Liver (tissue), 9 donors: ENCODE measurements around the gene SGCD. TPM values are rescaled to one million over a fixed set of nuclear protein-coding genes. Genes with fewer than 3 reads are reported as not detected.

Experiments used
- DNase-seq: peaks from one replicate; pipeline ENCODE4 v3.0.0-alpha.2; 2017; ENCODE audit warnings: low spot score
- H3K27ac ChIP-seq, 2 donors: one replicate each; pipeline ENCODE4 v1.7.0; 2013; ENCODE audit warnings: inconsistent platforms in 2 of 2, low read length in 2 of 2, control low read depth in 1 of 2, low read depth in 1 of 2, mild to moderate bottlenecking in 1 of 2
- H3K27me3 ChIP-seq, 4 donors: one replicate each; pipeline versions ENCODE4 v1.6.1 to v1.7.0; 2013; ENCODE audit warnings: low read length in 3 of 4, inconsistent platforms in 1 of 4, mild to moderate bottlenecking in 1 of 4, moderate library complexity in 1 of 4; ENCODE audit not compliant: control insufficient read depth in 4 of 4, insufficient read depth in 4 of 4
- H3K36me3 ChIP-seq, 4 donors: one replicate each; pipeline versions ENCODE4 v1.6.1 to v1.7.0; 2013; ENCODE audit warnings: low read length in 3 of 4, mild to moderate bottlenecking in 3 of 4, low read depth in 1 of 4, moderate library complexity in 1 of 4; ENCODE audit not compliant: control insufficient read depth in 4 of 4, insufficient read depth in 3 of 4
- H3K4me1 ChIP-seq, 4 donors: one replicate each; pipeline versions ENCODE4 v1.6.1 to v1.7.0; 2013; ENCODE audit warnings: low read length in 3 of 4, mild to moderate bottlenecking in 3 of 4, moderate library complexity in 1 of 4; ENCODE audit not compliant: control insufficient read depth in 4 of 4, insufficient read depth in 4 of 4
- H3K4me3 ChIP-seq, 3 donors: one replicate each; pipeline versions ENCODE4 v1.6.1 to v1.7.0; 2013; ENCODE audit warnings: low read length in 3 of 3, control low read depth in 1 of 3, low read depth in 1 of 3, mild to moderate bottlenecking in 1 of 3
- H3K9ac ChIP-seq, 2 donors: one replicate each; pipeline ENCODE4 v1.7.0; 2013; ENCODE audit warnings: low read length in 2 of 2, mild to moderate bottlenecking in 2 of 2, moderate library complexity in 2 of 2, control low read depth in 1 of 2, low read depth in 1 of 2
- H3K9me3 ChIP-seq, 4 donors: one replicate each; pipeline versions ENCODE4 v1.6.1 to v1.7.0; 2013; ENCODE audit warnings: low read length in 3 of 4; ENCODE audit not compliant: control insufficient read depth in 4 of 4
- ATF3 ChIP-seq: IDR thresholded peaks from 2 replicates; pipeline ENCODE4 v1.6.1; 2016; ENCODE audit warnings: antibody characterized with exemption
- CTCF ChIP-seq: fragments of 150-350 bp; IDR thresholded peaks from 2 replicates; pipeline ENCODE4 v1.5.1; 2017; ENCODE audit warnings: improper control_type of control experiment, low read depth, low read length; ENCODE audit not compliant: missing input control
- EGR1 ChIP-seq, 2 donors: IDR thresholded peaks; 2 replicates each; pipeline ENCODE4 v1.6.1; 2016 to 2018; ENCODE audit warnings: antibody characterized with exemption in 2 of 2, low read depth in 2 of 2
- FOXA1 ChIP-seq: IDR thresholded peaks from 2 replicates; pipeline ENCODE4 v1.6.1; 2016; ENCODE audit warnings: antibody characterized with exemption
- FOXA2 ChIP-seq: IDR thresholded peaks from 2 replicates; pipeline ENCODE4 v1.6.1; 2016; ENCODE audit warnings: antibody characterized with exemption
- GABPA ChIP-seq, 2 donors: IDR thresholded peaks in 1 of 2; conservative IDR thresholded peaks in 1 of 2; 2 replicates each; pipeline ENCODE4 v1.6.1; 2016; ENCODE audit warnings: antibody characterized with exemption in 2 of 2, mild to moderate bottlenecking in 1 of 2, moderate library complexity in 1 of 2
- HNF4A ChIP-seq, 2 donors: conservative IDR thresholded peaks; 2 replicates each; pipeline ENCODE4 v1.6.1; 2016; ENCODE audit warnings: antibody characterized with exemption in 2 of 2, mild to moderate bottlenecking in 2 of 2
- HNF4G ChIP-seq: IDR thresholded peaks from 2 replicates; pipeline ENCODE4 v1.6.1; 2016; ENCODE audit warnings: antibody characterized with exemption
- JUND ChIP-seq, 2 donors: IDR thresholded peaks; 2 replicates each; pipeline ENCODE4 v1.6.1; 2016; ENCODE audit warnings: antibody characterized with exemption in 2 of 2
- MAX ChIP-seq: IDR thresholded peaks from 2 replicates; pipeline ENCODE4 v1.6.1; 2016; ENCODE audit warnings: antibody characterized with exemption
- NR2F2 ChIP-seq: IDR thresholded peaks from 2 replicates; pipeline ENCODE4 v1.6.1; 2016; ENCODE audit warnings: antibody characterized with exemption
- RAD21 ChIP-seq, 2 donors: IDR thresholded peaks; 2 replicates each; pipeline ENCODE4 v1.6.1; 2016; ENCODE audit warnings: antibody characterized with exemption in 2 of 2, mild to moderate bottlenecking in 2 of 2
- REST ChIP-seq: IDR thresholded peaks from 2 replicates; pipeline ENCODE4 v1.6.1; 2016; ENCODE audit warnings: antibody characterized with exemption, mild to moderate bottlenecking
- RXRA ChIP-seq, 2 donors: IDR thresholded peaks; 2 replicates each; pipeline ENCODE4 v1.6.1; 2017 to 2018; ENCODE audit warnings: antibody characterized with exemption in 2 of 2, mild to moderate bottlenecking in 1 of 2
- SP1 ChIP-seq: IDR thresholded peaks from 2 replicates; pipeline ENCODE4 v1.6.1; 2018; ENCODE audit warnings: antibody characterized with exemption, mild to moderate bottlenecking
- TAF1 ChIP-seq: conservative IDR thresholded peaks from 2 replicates; pipeline ENCODE4 v1.6.1; 2016; ENCODE audit warnings: antibody characterized with exemption, mild to moderate bottlenecking
- YY1 ChIP-seq: IDR thresholded peaks from 2 replicates; pipeline ENCODE4 v1.6.1; 2016; ENCODE audit warnings: antibody characterized with exemption, mild to moderate bottlenecking
- ZBTB33 ChIP-seq: IDR thresholded peaks from 2 replicates; pipeline ENCODE4 v1.6.1; 2016; ENCODE audit warnings: antibody characterized with exemption
- WGBS: extraction: QIAGEN DNeasy Blood & Tissue Kit; methylation state at CpG from one replicate; pipeline ENCODE4 v1.1.7; 2013; 5-methylcytosine and 5-hydroxymethylcytosine counted together
- polyA plus RNA-seq, 2 donors: library from polyadenylated mRNA; stranded (reverse) in 1 of 2; unstranded in 1 of 2; fragments of 200-250 nt in 1 of 2; fragments of >200 nt in 1 of 2; fragmentation: Nextera tagmentation in 1 of 2; extraction: Ambion mirVana in 1 of 2; gene quantifications; one replicate each; pipeline versions ENCODE4 v1.2.1 to v1.2.3, GENCODE V29; 2013 to 2015
- total RNA-seq, 2 donors: library from RNA; depleted of rRNA; stranded (reverse); fragments of >200 nt; gene quantifications; one replicate each; pipeline ENCODE4 v1.2.3, GENCODE V29; 2014
- donor health status: healthy.
- donor health status: healthy.
- donor health status: healthy.
- donor health status: healthy.
- donor health status: healthy.

The SGCD gene
- total and polyA plus RNA-seq, 4 donors: 0.35 to 1.7 (median 1.0) TPM

GRCh38 chr5:156803404-156803803 lies 476.4 kb downstream of the SGCD start:
- DNase-seq: no peak
- TF ChIP-seq RXRA (IDR thresholded peaks at IDR 0.05) (no peak), RAD21 (IDR thresholded peaks at IDR 0.05) (no peak), CTCF (no peak), JUND (IDR thresholded peaks at IDR 0.05) (no peak), HNF4A (conservative IDR thresholded peaks at IDR 0.05) (no peak), FOXA2 (no peak), NR2F2 (no peak), YY1 (no peak), FOXA1 (no peak), SP1 (no peak), MAX (no peak), ZBTB33 (no peak), TAF1 (no peak), REST (no peak), EGR1 (IDR thresholded peaks at IDR 0.05; ENCODE audit: low read depth in 2 of 2) (no peak), HNF4G (no peak), GABPA (IDR thresholded peaks at IDR 0.05 in 1 of 2, conservative IDR thresholded peaks at IDR 0.05 in 1 of 2) (no peak), ATF3 (no peak)
- no peaks in the 10 kb centered on the region for H3K36me3 ChIP-seq
- H3K27ac ChIP-seq: no peak overlapping the region
- H3K27me3 ChIP-seq: no peaks in the 10 kb centered on the region
- no peak overlapping the region for H3K9ac ChIP-seq
- no peaks in the 10 kb centered on the region for H3K4me1 ChIP-seq
- no peaks in the 10 kb centered on the region for H3K9me3 ChIP-seq
- 70% methylated on average over 2 of the region's 2 CpGs for WGBS
- no peak overlapping the region for H3K4me3 ChIP-seq
